ENCODE data around the gene RAB12.
"Not testable (repeated sequence)": the region's sequence is repeated elsewhere in the genome, so short reads cannot be mapped to it uniquely, and the experiment has no call there.

The RAB12 gene

GRCh38 chr18:8614875-8615274 is 5.6 kb downstream of the RAB12 start:
- no peak for DNase-seq

DNA sequence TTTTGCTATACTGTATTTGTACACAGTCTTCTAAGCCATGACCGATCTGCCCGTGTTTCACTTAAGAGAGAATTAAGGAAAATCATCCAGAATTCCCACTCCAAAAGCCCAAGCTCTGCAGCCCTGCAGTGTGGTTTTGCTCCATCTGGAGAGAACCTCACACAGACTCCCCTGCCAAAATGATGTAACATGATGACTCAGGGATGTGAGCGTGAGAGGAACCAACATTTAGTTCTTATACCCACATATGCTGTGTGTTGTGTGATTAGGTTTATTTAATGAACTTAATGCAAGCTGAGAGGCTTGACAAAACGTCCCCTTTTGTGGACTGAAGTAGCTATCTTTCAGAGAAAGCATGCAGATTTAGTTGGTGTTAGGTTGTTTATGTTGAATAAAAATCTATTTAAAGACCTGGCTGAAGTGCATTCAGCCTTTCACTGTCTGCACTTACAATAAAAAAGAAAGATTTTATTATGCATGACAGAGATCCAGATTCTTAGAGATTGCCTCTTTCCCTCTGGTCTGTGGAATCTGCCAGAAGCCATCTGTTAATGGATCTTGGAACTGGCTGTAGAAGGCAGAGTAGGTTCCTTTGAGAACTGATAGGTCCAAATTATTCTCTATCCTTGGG is 6.3 kb downstream of the RAB12 start:
- no peak for DNase-seq

DNA sequence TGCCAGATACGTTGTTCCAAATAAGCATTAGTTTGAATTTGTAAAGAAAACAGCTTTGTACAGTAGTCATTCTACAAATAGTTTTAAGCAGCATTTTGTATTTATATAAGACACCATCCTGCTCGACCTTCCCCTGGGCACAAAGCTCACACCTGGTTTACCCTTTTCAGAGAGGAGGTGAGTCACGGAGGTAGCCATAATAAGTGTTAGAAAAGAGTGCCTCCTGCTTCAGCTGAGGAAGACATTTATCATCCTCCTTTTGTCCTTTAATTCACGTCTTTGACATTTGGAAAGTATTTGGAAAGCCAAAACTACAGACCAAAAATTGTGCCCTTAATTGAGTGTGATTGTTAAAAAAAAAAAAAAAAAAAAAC is 6.8 kb downstream of the RAB12 start:
- DNase-seq = no peak

- DNase-seq = no peak
Observed at GRCh38 chr18:8617907-8618306, 8.7 kb downstream of the RAB12 start.

- no peak for DNase-seq
Observed at GRCh38 chr18:8619041-8619440, 9.8 kb downstream of the RAB12 start.

DNA sequence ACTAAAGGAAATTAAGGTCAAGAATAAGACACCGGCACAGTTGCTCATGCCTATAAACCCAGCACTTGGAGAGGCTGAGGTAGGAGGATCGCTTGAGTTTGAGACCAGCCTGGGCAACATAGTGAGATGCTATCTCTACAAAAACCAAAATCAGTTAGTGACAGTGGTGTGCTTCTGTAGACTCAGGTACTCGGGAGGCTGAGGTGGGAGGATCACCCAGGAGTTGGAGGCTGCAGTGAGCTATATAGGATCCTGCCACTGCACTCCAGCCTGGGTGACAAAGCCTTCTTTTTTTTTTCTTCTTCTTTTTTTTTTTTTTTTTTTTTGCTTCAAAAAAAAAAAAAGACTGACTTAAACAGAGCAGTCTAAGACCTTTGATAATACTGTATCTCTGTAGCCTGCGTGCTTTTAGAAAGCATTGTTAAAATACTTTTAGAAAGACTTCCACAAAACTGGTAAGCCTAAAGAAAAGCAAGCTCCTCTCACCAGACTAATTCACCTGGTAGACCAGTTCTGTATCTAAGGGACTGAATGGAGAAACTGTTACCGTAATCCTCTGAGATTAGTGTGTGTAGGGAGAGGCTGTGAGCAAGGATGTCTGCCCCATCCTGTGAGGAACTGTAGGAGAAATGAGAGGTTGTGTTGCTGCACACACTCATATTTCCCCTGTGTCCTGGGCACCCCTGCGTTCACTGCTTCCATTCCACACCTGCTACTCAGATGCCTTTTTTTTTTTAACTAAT is 10.8 kb downstream of the RAB12 start:
- DNase-seq = no peak

DNA sequence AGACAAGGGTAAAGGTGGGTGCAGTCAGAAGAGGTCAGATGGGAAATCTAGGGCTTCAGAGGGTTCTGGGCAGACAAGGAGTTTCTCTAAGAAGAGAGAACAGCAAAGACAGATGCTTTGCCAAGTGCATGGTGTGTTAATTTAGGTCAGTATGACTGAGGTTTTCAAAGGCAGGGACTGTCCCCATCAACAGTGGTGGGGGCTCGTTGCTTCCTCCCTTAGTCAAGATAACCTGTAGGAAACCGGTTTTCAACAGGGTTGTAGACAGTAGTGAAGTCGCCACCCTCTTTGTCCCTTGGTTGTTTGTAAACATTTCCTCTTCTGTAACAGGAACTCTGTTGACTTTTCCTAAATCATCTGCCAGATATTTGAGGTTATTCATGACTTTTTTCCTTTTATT is 11.6 kb downstream of the RAB12 start:
- no peak for DNase-seq

GRCh38 chr18:8622625-8623024 is 13.4 kb downstream of the RAB12 start:
- DNase-seq = not testable (repeated sequence)

DNA sequence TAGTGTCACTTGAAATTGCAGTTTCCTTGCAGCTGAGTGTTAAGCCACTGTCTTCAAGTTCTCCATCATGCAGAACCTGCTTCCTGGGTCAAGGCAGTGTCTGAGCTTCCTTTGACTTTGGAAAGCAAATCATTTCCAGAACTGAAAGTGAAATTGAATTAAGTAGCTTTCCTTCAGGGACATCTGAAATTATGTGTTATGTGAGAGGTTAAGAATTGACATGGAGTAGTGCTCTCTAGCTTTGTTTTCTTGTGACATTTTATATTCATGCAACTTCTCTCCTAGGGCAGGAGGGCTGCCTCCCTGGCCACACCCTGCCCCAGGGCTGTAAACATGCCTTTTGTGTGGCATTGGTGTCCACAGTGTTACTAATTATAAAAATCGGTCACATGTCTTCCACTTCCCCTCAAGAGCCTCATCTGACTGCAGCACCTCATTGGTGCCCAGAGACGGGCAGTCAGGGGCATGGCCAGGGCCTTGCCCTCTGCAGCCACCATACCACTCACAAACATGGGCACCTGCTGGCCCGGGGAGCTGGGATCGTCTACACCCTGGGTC is 14.4 kb downstream of the RAB12 start:
- DNase-seq = no peak

DNA sequence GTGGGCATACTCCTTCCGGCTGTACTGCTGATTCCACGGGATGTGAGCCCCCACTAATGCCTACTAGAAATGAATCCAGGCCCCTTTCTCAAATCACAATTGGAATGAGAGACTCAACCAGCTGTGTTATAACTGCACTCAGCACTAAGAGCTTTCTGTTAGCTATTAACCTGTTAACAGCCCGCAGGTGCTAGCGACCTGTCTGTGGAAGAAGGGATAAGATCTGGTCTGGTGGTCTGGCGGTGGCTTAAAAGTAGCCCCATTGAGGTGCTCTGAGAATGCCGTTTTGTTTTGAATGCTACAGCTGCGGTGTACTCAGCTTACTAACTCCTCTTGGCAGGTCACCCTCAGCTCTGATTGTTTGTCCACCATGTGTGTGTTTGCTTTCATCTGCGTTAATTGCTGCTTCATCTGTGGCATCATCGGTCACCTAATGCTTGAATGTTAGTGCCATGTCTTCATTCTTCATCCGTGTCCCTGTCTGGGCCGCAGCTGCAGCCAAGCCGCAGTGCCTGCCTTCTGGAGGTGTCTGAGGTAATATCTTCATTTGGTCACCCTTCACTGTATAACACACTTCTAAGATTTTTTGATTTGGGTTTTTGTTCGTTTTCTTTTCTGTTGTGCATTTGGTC is 16.3 kb downstream of the RAB12 start:
- no peak for DNase-seq

- DNase-seq = no peak
Observed at GRCh38 chr18:8626414-8627106, 17.3 kb downstream of the RAB12 start.

- DNase-seq = no peak
Observed at GRCh38 chr18:8627107-8627472, 17.9 kb downstream of the RAB12 start.

- DNase-seq = no peak
Observed at GRCh38 chr18:8627540-8627939, 18.3 kb downstream of the RAB12 start.

GRCh38 chr18:8629602-8630001 is 20.4 kb downstream of the RAB12 start:
- DNase-seq = no peak

DNA sequence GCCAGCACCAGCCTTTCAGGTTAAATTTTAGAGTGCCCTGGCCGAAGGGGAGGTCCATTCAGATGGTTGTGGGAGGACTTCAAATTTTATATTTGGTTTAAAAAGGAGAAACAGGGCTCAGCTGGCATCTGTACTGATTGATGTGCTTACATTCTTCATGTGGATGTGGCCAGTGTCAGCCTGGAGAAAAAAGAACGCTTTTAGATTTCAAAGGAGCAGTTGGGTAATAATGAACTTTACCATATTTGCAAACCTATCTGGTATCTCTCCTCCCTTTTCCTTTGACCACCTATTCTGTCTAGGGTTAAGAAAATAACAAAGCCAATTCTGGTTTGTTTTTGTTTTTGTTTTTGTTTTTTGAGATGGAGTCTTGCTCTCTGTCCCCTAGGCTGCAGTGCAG is 21.3 kb downstream of the RAB12 start:
- DNase-seq = no peak

DNA sequence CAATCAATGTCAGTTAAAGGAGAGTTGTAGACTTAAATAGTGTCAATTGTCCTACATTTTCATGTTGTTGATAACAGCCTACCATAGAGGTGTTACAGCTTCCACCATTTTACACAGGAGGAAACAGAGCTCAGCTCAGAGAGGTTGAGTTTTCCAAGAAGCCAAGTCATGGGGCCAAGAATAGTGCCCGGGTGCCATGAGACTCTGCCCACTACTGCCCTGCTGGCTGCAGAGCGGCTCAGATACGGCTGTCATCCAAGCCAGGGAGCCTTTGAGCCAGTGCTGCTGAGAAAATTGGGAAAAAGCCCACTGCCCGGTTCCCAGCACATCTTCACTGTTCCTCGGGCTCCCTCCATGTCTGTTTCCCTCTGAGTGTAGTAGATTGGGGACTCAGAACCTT is 22.0 kb downstream of the RAB12 start:
- no peak for DNase-seq

- no peak for DNase-seq
Observed at GRCh38 chr18:8632386-8632785, 23.1 kb downstream of the RAB12 start.

GRCh38 chr18:8634508-8634907 is 25.3 kb downstream of the RAB12 start:
- DNase-seq = no peak

- no peak for DNase-seq
Observed at GRCh38 chr18:8635087-8635486, 25.9 kb downstream of the RAB12 start.

DNA sequence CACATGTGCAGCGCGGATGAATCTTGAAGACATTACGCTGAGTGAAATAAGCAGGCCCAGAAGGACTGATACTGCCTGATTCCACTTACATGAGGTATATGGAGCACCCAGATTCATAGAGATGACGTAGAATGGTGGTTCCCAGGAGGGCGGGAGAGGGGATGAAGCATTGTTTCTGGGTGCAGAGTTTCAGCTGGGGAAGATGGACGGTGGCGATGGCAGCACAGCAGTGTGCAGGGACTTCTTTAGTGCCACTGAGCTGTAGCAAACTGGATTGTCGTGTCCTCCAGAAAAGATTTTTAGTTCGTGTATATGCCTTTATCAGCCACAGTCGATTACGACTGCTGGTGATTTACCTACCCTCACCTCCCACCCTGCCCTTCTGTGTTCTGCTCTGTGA is 30.5 kb downstream of the RAB12 start:
- no peak for DNase-seq

- DNase-seq = no peak
Observed at GRCh38 chr18:8643326-8643878, 34.2 kb downstream of the RAB12 start.

GRCh38 chr18:8647359-8647758 is 38.1 kb downstream of the RAB12 start:
- not testable (repeated sequence) for DNase-seq

All from activated naive CD4-positive, alpha-beta T cell treated with Interleukin-2 at 50 U/mL for 16 hours (primary cell).